ENCODE data around the gene CERS4. TPM values are rescaled to one million over a fixed set of nuclear protein-coding genes. Genes with fewer than 3 reads are reported as not detected.

Gene CERS4
- total and polyA plus RNA-seq, 4 donors: 14.4 to 33.7 (median 24.4) TPM

DNA sequence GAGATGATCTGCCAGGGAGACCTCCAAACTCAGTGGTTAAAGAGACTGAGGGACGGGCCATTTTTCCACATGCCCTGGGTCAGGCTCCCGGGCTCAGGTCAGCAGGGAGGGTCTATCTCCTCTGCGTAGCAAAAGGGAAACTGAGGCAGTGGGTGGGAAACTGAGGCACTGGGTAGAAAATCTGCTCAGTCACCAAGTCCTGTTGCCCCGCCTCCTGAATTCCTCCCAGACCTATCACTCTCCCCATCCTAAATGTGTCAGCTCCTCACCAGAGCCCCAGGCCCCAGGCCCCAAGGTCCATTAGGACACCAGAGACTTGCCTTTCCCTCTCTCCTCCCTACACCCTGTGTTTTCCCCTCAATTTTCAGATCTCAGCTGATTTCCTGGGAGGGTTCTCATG, 96.6 kb downstream of the CERS4 start:
- no peak overlapping the region for H3K27ac ChIP-seq (ENCODE audit: low read depth in 1 of 2, low read length in 2 of 2)
- no peak overlapping the region for H3K4me3 ChIP-seq (ENCODE audit: low read length in 2 of 2)
- H3K4me1 ChIP-seq (ENCODE audit: control insufficient read depth in 1 of 2, insufficient read depth in 2 of 2, low read length in 2 of 2): no peaks in the 10 kb centered on the region
- no peaks in the 10 kb centered on the region for H3K27me3 ChIP-seq (ENCODE audit: control insufficient read depth in 1 of 2, insufficient read depth in 2 of 2, low read length in 1 of 2)
- intact Hi-C loops (cut with DNase I): no loop called here
- WGBS, 2 donors: 73 to 95% methylated on average over 4 of the region's 4 CpGs
- H3K9me3 ChIP-seq (ENCODE audit: control insufficient read depth, low read length): no peaks in the 10 kb centered on the region
- H3K36me3 ChIP-seq (ENCODE audit: control insufficient read depth in 1 of 2, insufficient read depth in 2 of 2, low read length in 1 of 2): no peaks in the 10 kb centered on the region
- ATAC-seq (ENCODE audit: low FRiP score): no peak
- peak; percentile 14 to 50 for DNase-seq

DNA sequence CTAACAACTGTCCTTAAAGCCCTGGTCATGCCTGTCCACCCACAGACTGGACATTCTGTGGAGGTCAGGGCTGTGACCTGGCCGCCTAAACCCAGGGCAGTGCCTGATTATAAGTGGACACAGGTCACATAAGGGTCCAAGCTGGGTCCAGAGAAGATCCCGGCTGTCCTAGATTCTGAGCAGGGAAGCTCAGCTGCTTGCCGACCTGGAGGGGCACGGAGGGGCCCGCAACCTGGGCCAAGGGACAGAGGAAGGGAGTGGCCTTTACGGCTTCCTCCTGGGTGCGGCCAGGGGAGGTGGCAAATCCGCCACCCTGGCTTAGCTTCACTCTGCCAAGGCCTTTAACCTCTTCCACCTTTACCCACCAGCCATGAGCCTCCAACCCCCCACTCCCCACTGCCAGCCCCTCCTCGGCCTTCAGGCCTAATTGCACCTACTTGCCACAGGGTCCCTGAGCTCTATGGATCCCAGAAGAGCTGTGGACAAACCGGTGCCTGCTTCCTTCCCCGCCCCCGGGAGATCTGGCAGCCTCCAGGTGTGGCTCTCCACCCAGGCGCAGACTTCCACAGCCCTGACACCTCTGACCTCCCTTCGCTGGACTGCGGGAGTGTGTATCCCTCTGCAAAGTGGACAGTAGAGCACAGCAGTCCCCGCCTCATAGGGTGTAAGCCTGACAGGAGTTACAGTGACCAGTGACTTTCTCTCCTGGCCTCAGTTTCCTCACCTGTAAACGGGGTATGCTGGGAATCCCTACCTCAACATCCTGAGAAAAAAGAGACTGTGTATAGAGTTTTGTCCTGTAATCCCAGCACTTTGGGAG, 97.3 kb downstream of the CERS4 start:
- H3K27ac ChIP-seq (ENCODE audit: low read depth in 1 of 2, low read length in 2 of 2): no peak overlapping the region
- no peaks in the 10 kb centered on the region for H3K27me3 ChIP-seq (ENCODE audit: control insufficient read depth in 1 of 2, insufficient read depth in 2 of 2, low read length in 1 of 2)
- intact Hi-C loops (cut with DNase I): no loop called here
- H3K9me3 ChIP-seq (ENCODE audit: control insufficient read depth, low read length): no peaks in the 10 kb centered on the region
- no peaks in the 10 kb centered on the region for H3K36me3 ChIP-seq (ENCODE audit: control insufficient read depth in 1 of 2, insufficient read depth in 2 of 2, low read length in 1 of 2)
- no peaks in the 10 kb centered on the region for H3K4me1 ChIP-seq (ENCODE audit: control insufficient read depth in 1 of 2, insufficient read depth in 2 of 2, low read length in 2 of 2)
- ATAC-seq (ENCODE audit: low FRiP score) (no peak), DNase-seq (peak; percentile 40 to 70)
- WGBS, 2 donors: 85 to 88% methylated on average over 15 to 17 of the region's 17 CpGs
- H3K4me3 ChIP-seq (ENCODE audit: low read length in 2 of 2): no peak overlapping the region

DNA sequence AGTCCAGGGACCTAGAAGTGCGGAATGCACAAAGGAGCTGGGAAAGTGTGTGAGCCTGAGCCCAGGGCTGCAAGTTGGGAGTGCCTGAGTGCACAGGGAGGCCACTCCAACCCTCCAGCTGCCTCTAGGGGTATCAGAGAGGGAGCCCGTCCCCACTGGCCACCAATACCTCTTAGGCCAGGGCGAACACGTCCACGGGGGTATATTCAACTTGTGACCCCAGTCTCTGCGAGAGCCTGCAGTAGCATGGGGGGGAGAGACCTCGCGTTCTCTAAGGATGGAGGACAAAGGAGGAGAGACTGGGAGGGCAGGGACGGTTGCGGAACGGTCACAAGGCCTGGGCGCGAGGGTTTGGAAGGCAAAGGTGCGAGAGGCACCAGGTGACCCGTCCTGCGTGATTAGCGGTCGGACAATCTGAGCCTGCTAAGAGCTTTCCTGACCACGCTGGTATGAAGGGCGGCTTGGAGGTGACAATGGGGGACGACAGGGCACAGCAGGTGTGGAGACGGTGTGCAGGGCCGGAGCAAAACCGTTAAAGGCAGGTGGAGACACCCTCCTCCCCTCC, 98.3 kb downstream of the CERS4 start:
- intact Hi-C loops (cut with DNase I): no loop called here
- Histone ChIP-seq H3K9me3 (ENCODE audit: control insufficient read depth, low read length) (no peaks in the 10 kb centered on the region), H3K36me3 (ENCODE audit: control insufficient read depth in 1 of 2, insufficient read depth in 2 of 2, low read length in 1 of 2) (no peaks in the 10 kb centered on the region), H3K4me1 (ENCODE audit: control insufficient read depth in 1 of 2, insufficient read depth in 2 of 2, low read length in 2 of 2) (no peaks in the 10 kb centered on the region), H3K27ac (ENCODE audit: low read depth in 1 of 2, low read length in 2 of 2) (peak overlapping the region in 1 of 2 donors; percentile 6), H3K4me3 (ENCODE audit: low read length in 2 of 2) (peak overlapping the region in 1 of 2 donors; percentile 34), H3K27me3 (ENCODE audit: control insufficient read depth in 1 of 2, insufficient read depth in 2 of 2, low read length in 1 of 2) (no peaks in the 10 kb centered on the region)
- peak; percentile 44 to 78 for DNase-seq
- WGBS, 2 donors: 11 to 13% methylated on average over 24 of the region's 24 CpGs
- ATAC-seq (ENCODE audit: low FRiP score): no peak

DNA sequence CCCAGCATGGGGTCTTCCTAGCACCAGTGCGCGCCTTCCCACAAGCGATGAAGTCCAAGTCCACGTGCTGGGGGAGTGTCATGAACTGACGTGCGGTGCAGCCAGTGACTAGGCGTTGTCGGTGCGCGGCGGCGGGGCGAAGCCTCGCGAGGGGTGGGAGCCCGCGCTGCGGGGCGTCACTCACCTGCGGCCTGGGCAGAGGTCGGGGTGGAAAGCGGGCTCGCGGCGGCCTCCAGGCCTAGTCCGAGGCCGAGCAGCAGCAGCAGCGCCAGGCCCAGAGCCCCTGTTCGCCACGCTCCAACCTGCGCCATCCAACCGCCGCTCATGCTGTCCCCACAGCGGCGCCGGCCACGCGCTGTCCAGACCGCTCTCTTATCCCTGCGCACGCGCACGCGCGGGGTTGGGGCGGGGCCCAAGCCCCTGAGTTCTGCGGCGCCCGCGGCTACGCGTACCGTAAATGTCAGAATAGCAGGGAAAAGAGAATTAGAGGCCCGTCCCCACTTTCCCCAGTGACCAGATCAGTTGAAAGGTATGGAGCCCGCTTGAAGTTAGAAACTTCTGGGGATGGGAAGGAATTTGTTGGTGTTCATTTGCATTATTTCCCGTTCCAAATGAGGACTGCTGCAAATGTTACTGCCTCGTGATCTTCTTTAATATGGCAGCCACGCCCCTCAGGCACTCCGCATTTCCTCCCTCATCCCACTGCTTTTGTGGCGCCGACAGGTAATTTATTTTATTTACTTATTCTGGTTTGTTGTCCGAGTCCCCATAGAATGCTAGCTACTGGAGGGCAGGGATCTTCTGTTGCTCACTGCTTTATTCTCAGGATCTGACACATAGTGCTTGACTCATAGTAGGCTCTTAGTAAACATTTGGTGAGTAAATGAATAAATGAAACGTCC, 99.0 kb downstream of the CERS4 start, which contains the start of gene CD320:
TSS of gene CD320 (minus strand) at position 394 of the 902 bp plus-strand sequence. CDS start at position 326, 68 bp downstream.
- Histone ChIP-seq H3K4me3 (ENCODE audit: low read length in 2 of 2) (peak within 1 kb of the TSS; percentile 9 to 34), H3K9me3 (ENCODE audit: control insufficient read depth, low read length) (no peaks in the 10 kb centered on the region), H3K36me3 (ENCODE audit: control insufficient read depth in 1 of 2, insufficient read depth in 2 of 2, low read length in 1 of 2) (no peaks in the 10 kb centered on the region), H3K27ac (ENCODE audit: low read depth in 1 of 2, low read length in 2 of 2) (peak within 1 kb of the TSS in 1 of 2 donors; percentile 6), H3K27me3 (ENCODE audit: control insufficient read depth in 1 of 2, insufficient read depth in 2 of 2, low read length in 1 of 2) (no peaks in the 10 kb centered on the region), H3K4me1 (ENCODE audit: control insufficient read depth in 1 of 2, insufficient read depth in 2 of 2, low read length in 2 of 2) (no peaks in the 10 kb centered on the region)
- DNase-seq: peak; percentile 93 to 97
- peak; percentile 96 for ATAC-seq (ENCODE audit: low FRiP score)
- intact Hi-C loops (cut with DNase I): no loop called here
- WGBS, 2 donors: 1% methylated on average over 57 to 63 of the region's 63 CpGs

- Histone ChIP-seq H3K4me1 (ENCODE audit: control insufficient read depth in 1 of 2, insufficient read depth in 2 of 2, low read length in 2 of 2) (no peaks in the 10 kb centered on the region), H3K36me3 (ENCODE audit: control insufficient read depth in 1 of 2, insufficient read depth in 2 of 2, low read length in 1 of 2) (no peaks in the 10 kb centered on the region), H3K27ac (ENCODE audit: low read depth in 1 of 2, low read length in 2 of 2) (no peak overlapping the region), H3K4me3 (ENCODE audit: low read length in 2 of 2) (no peak overlapping the region), H3K27me3 (ENCODE audit: control insufficient read depth in 1 of 2, insufficient read depth in 2 of 2, low read length in 1 of 2) (no peaks in the 10 kb centered on the region), H3K9me3 (ENCODE audit: control insufficient read depth, low read length) (no peaks in the 10 kb centered on the region)
- ATAC-seq (ENCODE audit: low FRiP score) (no peak), DNase-seq (peak; percentile 43 to 61)
- 63 to 64% methylated on average over 17 of the region's 17 CpGs for WGBS, 2 donors
- intact Hi-C loops (cut with DNase I): no loop called here
Observed at GRCh38 chr19:8308891-8309291, 99.7 kb downstream of the CERS4 start.

- Histone ChIP-seq H3K27me3 (ENCODE audit: control insufficient read depth in 1 of 2, insufficient read depth in 2 of 2, low read length in 1 of 2) (no peaks in the 10 kb centered on the region), H3K36me3 (ENCODE audit: control insufficient read depth in 1 of 2, insufficient read depth in 2 of 2, low read length in 1 of 2) (no peaks in the 10 kb centered on the region), H3K27ac (ENCODE audit: low read depth in 1 of 2, low read length in 2 of 2) (no peak overlapping the region), H3K4me3 (ENCODE audit: low read length in 2 of 2) (no peak overlapping the region), H3K9me3 (ENCODE audit: control insufficient read depth, low read length) (no peaks in the 10 kb centered on the region), H3K4me1 (ENCODE audit: control insufficient read depth in 1 of 2, insufficient read depth in 2 of 2, low read length in 2 of 2) (no peaks in the 10 kb centered on the region)
- ATAC-seq (ENCODE audit: low FRiP score): no peak
- peak; percentile 25 to 40 for DNase-seq
- 94 to 97% methylated on average over 16 to 17 of the region's 17 CpGs for WGBS, 2 donors
- intact Hi-C loops (cut with DNase I): no loop called here
Observed at GRCh38 chr19:8310342-8311055, 101.3 kb downstream of the CERS4 start.

DNA sequence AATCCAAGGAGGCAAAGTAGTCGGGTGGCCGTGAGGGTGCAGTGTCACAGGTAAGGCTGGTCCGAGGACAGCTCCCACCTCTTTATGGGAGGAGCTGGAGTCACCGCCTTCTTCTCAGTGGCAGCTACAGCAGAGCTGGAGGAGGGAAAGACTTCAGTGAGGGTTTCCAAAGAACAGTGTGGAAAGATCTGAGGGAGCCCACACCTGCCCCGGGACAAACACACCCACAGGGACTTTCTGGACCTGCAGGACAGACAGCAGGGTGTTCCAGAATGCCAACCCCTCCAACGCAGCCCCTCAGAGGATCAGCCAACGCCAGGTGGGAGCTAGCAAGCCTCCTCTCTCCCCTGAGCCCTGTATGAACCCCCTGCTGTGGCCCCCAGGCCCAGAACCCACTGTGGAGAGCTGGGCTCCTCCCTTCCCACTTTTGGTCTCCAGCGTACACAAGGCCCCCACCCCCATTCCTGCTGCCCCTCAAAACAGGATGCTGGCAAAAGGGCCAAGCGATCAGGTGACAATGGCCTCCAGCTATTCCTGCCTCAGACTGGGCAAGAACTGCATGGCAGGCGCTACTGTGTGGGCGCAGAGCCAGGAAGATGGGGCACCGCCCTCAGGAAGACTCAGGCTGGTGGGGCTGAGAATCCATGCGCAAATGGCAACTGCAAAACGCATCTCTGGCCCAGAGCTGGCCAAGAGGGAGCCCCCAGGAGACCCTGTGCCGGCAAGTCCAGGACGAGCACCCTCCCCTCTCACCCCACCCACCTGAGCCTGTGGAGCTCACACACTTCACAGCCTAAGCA, 102.5 kb downstream of the CERS4 start:
- ATAC-seq (ENCODE audit: low FRiP score) (no peak), DNase-seq (peak; percentile 45 to 74)
- H3K36me3 ChIP-seq (ENCODE audit: control insufficient read depth in 1 of 2, insufficient read depth in 2 of 2, low read length in 1 of 2): no peaks in the 10 kb centered on the region
- H3K9me3 ChIP-seq (ENCODE audit: control insufficient read depth, low read length): no peaks in the 10 kb centered on the region
- H3K27ac ChIP-seq (ENCODE audit: low read depth in 1 of 2, low read length in 2 of 2): no peak overlapping the region
- H3K27me3 ChIP-seq (ENCODE audit: control insufficient read depth in 1 of 2, insufficient read depth in 2 of 2, low read length in 1 of 2): no peaks in the 10 kb centered on the region
- no peak overlapping the region for H3K4me3 ChIP-seq (ENCODE audit: low read length in 2 of 2)
- intact Hi-C loops (cut with DNase I): no loop called here
- H3K4me1 ChIP-seq (ENCODE audit: control insufficient read depth in 1 of 2, insufficient read depth in 2 of 2, low read length in 2 of 2): no peaks in the 10 kb centered on the region
- WGBS, 2 donors: 85 to 87% methylated on average over 15 to 16 of the region's 16 CpGs

All from aorta (tissue), 5 donors.